HCT116 (cell line): ENCODE data around the gene CSN3. TPM values are rescaled to one million over a fixed set of nuclear protein-coding genes. Genes with fewer than 3 reads are reported as not detected.

Experiments
- ATAC-seq: fragments of 200-7000 bp; cut with Tn5 transposase; 2 replicates; pipeline ENCODE4 v1.9.1; 2020; ENCODE audit warnings: mild to moderate bottlenecking, moderate library complexity
- BruUV-seq: library from RNA; stranded (reverse); fragments of 400-500 nt; replicated peaks from 2 replicates; lab custom pipeline; 2021; lab: Mats Ljungman, UMichigan
- CTCF ChIA-PET: fragments of 300-600 bp; sonication (Branson Sonifier 250); formaldehyde crosslinking; loops from one replicate; lab custom pipeline; 2021; ENCODE audit warnings: antibody characterized with exemption; lab: Charles Lee
- POLR2A ChIA-PET: fragments of 300-600, 350-600 bp; sonication (Branson Sonifier 250); formaldehyde crosslinking; loops from one replicate; lab custom pipeline; 2021; ENCODE audit warnings: antibody characterized with exemption; lab: Charles Lee
- RAD21 ChIA-PET, 2 experiments: fragments of 300-600 bp; sonication (Branson Sonifier 250); formaldehyde crosslinking; loops; one replicate each; lab custom pipeline; 2023; ENCODE audit warnings: low total read pairs in 2 of 2; ENCODE audit not compliant: uncharacterized antibody in 2 of 2, unreplicated experiment in 2 of 2, low non-redundant PET in 1 of 2; lab: Charles Lee
- DNase-seq: peaks from one replicate; pipeline ENCODE4 v3.0.0-alpha.2; 2010; ENCODE audit warnings: low read depth, low spot score
- H2AFZ ChIP-seq: fragments of 200-600 bp; shearing (Covaris generic), sonication (generic); 2 replicates; pipeline ENCODE4 v1.6.1; 2017; ENCODE audit warnings: low read depth, mixed run types, mixed read lengths, antibody characterized with exemption, low read length; ENCODE audit not compliant: poor library complexity, severe bottlenecking
- H3K27ac ChIP-seq: 2 replicates; pipeline ENCODE4 v1.5.1; 2012; ENCODE audit warnings: low read depth, low read length
- H3K27me3 ChIP-seq: fragments of 200-600 bp; sonication (generic); 2 replicates; pipeline ENCODE4 v1.6.1; 2016; ENCODE audit warnings: mixed run types, low read length, mixed read lengths; ENCODE audit not compliant: insufficient read depth
- H3K36me3 ChIP-seq, 2 experiments: fragments of 200-500 bp in 1 of 2; fragments of 200-600 bp in 1 of 2; sonication (Bioruptor generic) in 1 of 2; sonication (generic) in 1 of 2; 2 replicates each; pipeline versions ENCODE4 v1.5.1 to v1.6.1; 2014 to 2016; ENCODE audit warnings: low read length in 2 of 2, inconsistent platforms in 1 of 2, mixed read lengths in 1 of 2, mixed run types in 1 of 2; ENCODE audit not compliant: insufficient read depth in 2 of 2, control insufficient read depth in 1 of 2
- H3K4me1 ChIP-seq, 2 experiments: fragments of 200-600 bp in 1 of 2; sonication (generic) in 1 of 2; 2 replicates each; pipeline versions ENCODE4 v1.5.1 to v1.6.1; 2012 to 2017; ENCODE audit warnings: low read length in 2 of 2, inconsistent platforms in 1 of 2, mild to moderate bottlenecking in 1 of 2, mixed read lengths in 1 of 2, mixed run types in 1 of 2, moderate library complexity in 1 of 2; ENCODE audit not compliant: insufficient read depth in 2 of 2, control insufficient read depth in 1 of 2
- H3K4me2 ChIP-seq: fragments of 200-600 bp; sonication (generic); 2 replicates; pipeline ENCODE4 v1.6.1; 2017; ENCODE audit warnings: mixed run types, low read length, mixed read lengths
- H3K4me3 ChIP-seq, 2 experiments: fragments of 200-600 bp in 1 of 2; sonication (generic) in 1 of 2; replicated peaks in 1 of 2; 2 replicates each; pipeline ENCODE4 v1.5.1; 2011 to 2016; ENCODE audit warnings: low read length in 2 of 2, control low read depth in 1 of 2, low read depth in 1 of 2, mild to moderate bottlenecking in 1 of 2, mixed read lengths in 1 of 2, mixed run types in 1 of 2
- H3K79me2 ChIP-seq: fragments of 200-600 bp; sonication (generic); 2 replicates; pipeline ENCODE4 v1.6.1; 2017; ENCODE audit warnings: mild to moderate bottlenecking, mixed run types, low read length, moderate library complexity, mixed read lengths; ENCODE audit not compliant: insufficient read depth
- H3K9ac ChIP-seq: fragments of 200-600 bp; sonication (generic); 2 replicates; pipeline ENCODE4 v1.6.1; 2016; ENCODE audit warnings: low read length, mixed read lengths
- H3K9me2 ChIP-seq: fragments of 200-600 bp; sonication (generic), shearing (Covaris generic); 2 replicates; pipeline ENCODE4 v1.6.1; 2017; ENCODE audit warnings: mixed run types, mild to moderate bottlenecking, moderate library complexity; ENCODE audit not compliant: insufficient read depth
- H3K9me3 ChIP-seq, 2 experiments: fragments of 200-500 bp in 1 of 2; fragments of 200-600 bp in 1 of 2; sonication (Bioruptor generic) in 1 of 2; sonication (generic) in 1 of 2; 2 replicates each; pipeline ENCODE4 v1.6.1; 2014 to 2017; ENCODE audit warnings: low read length in 2 of 2, mixed read lengths in 2 of 2, inconsistent platforms in 1 of 2, low read depth in 1 of 2, mild to moderate bottlenecking in 1 of 2, mixed run types in 1 of 2, moderate library complexity in 1 of 2; ENCODE audit not compliant: control insufficient read depth in 1 of 2, insufficient read depth in 1 of 2
- H4K20me1 ChIP-seq: fragments of 200-600 bp; sonication (generic), shearing (Covaris generic); 2 replicates; pipeline ENCODE4 v1.6.1; 2017; ENCODE audit warnings: mixed run types, mild to moderate bottlenecking, moderate library complexity; ENCODE audit not compliant: insufficient read depth
- ATF3 ChIP-seq: IDR thresholded peaks from 2 replicates; pipeline ENCODE4 v1.6.1; 2012
- CBX3 ChIP-seq: IDR thresholded peaks from 2 replicates; pipeline ENCODE4 v1.6.1; 2012; ENCODE audit warnings: low read depth
- CEBPB ChIP-seq: IDR thresholded peaks from 2 replicates; pipeline ENCODE4 v1.6.1; 2012; ENCODE audit warnings: low read depth
- CTCF ChIP-seq, 3 experiments: fragments of 200-600 bp in 1 of 3; sonication (generic) in 1 of 3; IDR thresholded peaks in 2 of 3; conservative IDR thresholded peaks in 1 of 3; 2 replicates each; pipeline ENCODE4 v1.5.1; 2012 to 2017; ENCODE audit warnings: low read depth in 2 of 3, low read length in 2 of 3, antibody characterized with exemption in 1 of 3, borderline replicate concordance in 1 of 3, control low read depth in 1 of 3, mild to moderate bottlenecking in 1 of 3, mixed read lengths in 1 of 3, mixed run types in 1 of 3, moderate library complexity in 1 of 3; ENCODE audit not compliant: insufficient read depth in 1 of 3
- EZH2phosphoT487 ChIP-seq: fragments of 200-600 bp; IDR thresholded peaks from 2 replicates; pipeline ENCODE4 v1.6.1; 2018; ENCODE audit warnings: antibody characterized with exemption, borderline replicate concordance
- FOSL1 ChIP-seq: IDR thresholded peaks from 2 replicates; pipeline ENCODE4 v1.6.1; 2012; ENCODE audit warnings: low read depth
- JUND ChIP-seq: IDR thresholded peaks from 2 replicates; pipeline ENCODE4 v1.6.1; 2012
- MAX ChIP-seq: IDR thresholded peaks from 2 replicates; pipeline ENCODE4 v1.6.1; 2012
- REST ChIP-seq: IDR thresholded peaks from 2 replicates; pipeline ENCODE4 v1.6.1; 2012; ENCODE audit warnings: low read depth
- SRF ChIP-seq: IDR thresholded peaks from 2 replicates; pipeline ENCODE4 v1.6.1; 2012; ENCODE audit warnings: low read depth
- YY1 ChIP-seq: IDR thresholded peaks from 2 replicates; pipeline ENCODE4 v1.6.1; 2011; ENCODE audit warnings: low read length, low read depth, moderate library complexity, mild to moderate bottlenecking; ENCODE audit not compliant: insufficient replicate concordance; ENCODE audit errors: extremely low read depth
- ZBTB33 ChIP-seq: IDR thresholded peaks from 2 replicates; pipeline ENCODE4 v1.6.1; 2011; ENCODE audit warnings: mild to moderate bottlenecking, low read length, moderate library complexity; ENCODE audit not compliant: insufficient replicate concordance; ENCODE audit errors: extremely low read depth
- intact Hi-C: fragments of 100-400 bp; cut with micrococcal nuclease; formaldehyde crosslinking; loops from 2 replicates; pipeline ENCODE4 v1.10.0; 2022
- total RNA-seq: library from RNA; stranded (reverse); gene quantifications from one replicate; pipeline ENCODE4 v1.2.1, GENCODE V29; 2021; ENCODE audit not compliant: unreplicated experiment

The CSN3 gene
- total RNA-seq, 1 experiment from 2014 or later = not detected

- Histone ChIP-seq H3K36me3 (no peaks in the 10 kb centered on the region), H3K27ac (no peak within 1 kb of the TSS), H3K4me2 (no peak within 1 kb of the TSS), H2AFZ (no peak within 1 kb of the TSS), H4K20me1 (no peaks in the 10 kb centered on the region), H3K9ac (no peak within 1 kb of the TSS), H3K4me3 (no peak within 1 kb of the TSS), H3K79me2 (no peaks in the 10 kb centered on the region), H3K9me2 (no peaks in the 10 kb centered on the region), H3K9me3 (no peaks in the 10 kb centered on the region), H3K27me3 (no peaks in the 10 kb centered on the region), H3K4me1 (no peaks in the 10 kb centered on the region)
- BruUV-seq = no TSS peak
- ATAC-seq (no peak), DNase-seq (no peak)
- ChIA-PET RAD21 (no interaction called here), CTCF (no interaction called here), POLR2A (no interaction called here)
- intact Hi-C loops = no loop called here
- TF ChIP-seq SRF (no peak), CBX3 (no peak), JUND (no peak)
Measured at GRCh38 chr4:70195425-70195824, 47.0 kb upstream of the CSN3 start, which contains the start of gene ODAM. Gene ODAM (plus strand): TSS chr4:70195725. CDS start chr4:70196544, 819 bp downstream.

- ChIA-PET POLR2A (no interaction called here), CTCF (no interaction called here), RAD21 (no interaction called here)
- intact Hi-C loops = no loop called here
- Histone ChIP-seq H3K9ac (no peak overlapping the region), H4K20me1 (no peaks in the 10 kb centered on the region), H3K79me2 (no peaks in the 10 kb centered on the region), H2AFZ (no peak overlapping the region), H3K4me2 (no peak overlapping the region), H3K27ac (no peak overlapping the region), H3K4me1 (no peaks in the 10 kb centered on the region), H3K9me2 (no peaks in the 10 kb centered on the region), H3K27me3 (no peaks in the 10 kb centered on the region), H3K36me3 (no peaks in the 10 kb centered on the region), H3K4me3 (no peak overlapping the region), H3K9me3 (no peaks in the 10 kb centered on the region)
- DNase-seq = no peak
- no peak for ATAC-seq
- BruUV-seq = no TSS peak
- TF ChIP-seq JUND = no peak
- no peak for TF ChIP-seq CTCF (IDR thresholded peaks at IDR 0.05 in 2 of 3, conservative IDR thresholded peaks at IDR 0.05 in 1 of 3; ENCODE audit: borderline replicate concordance in 1 of 3, insufficient read depth in 1 of 3, low read depth in 2 of 3, low read length in 2 of 3)
- TF ChIP-seq MAX = no peak
- TF ChIP-seq YY1 = no peak
- TF ChIP-seq ATF3 = no peak
- no peak for TF ChIP-seq SRF
- TF ChIP-seq ZBTB33 = no peak
- TF ChIP-seq EZH2phosphoT487 = no peak
- no peak for TF ChIP-seq FOSL1
- no peak for TF ChIP-seq CEBPB
- TF ChIP-seq REST = no peak
Measured at GRCh38 chr4:70196857-70197256, 45.5 kb upstream of the CSN3 start.
